Measurements from ENCODE around the gene DIAPH2.

Gene DIAPH2

DNA sequence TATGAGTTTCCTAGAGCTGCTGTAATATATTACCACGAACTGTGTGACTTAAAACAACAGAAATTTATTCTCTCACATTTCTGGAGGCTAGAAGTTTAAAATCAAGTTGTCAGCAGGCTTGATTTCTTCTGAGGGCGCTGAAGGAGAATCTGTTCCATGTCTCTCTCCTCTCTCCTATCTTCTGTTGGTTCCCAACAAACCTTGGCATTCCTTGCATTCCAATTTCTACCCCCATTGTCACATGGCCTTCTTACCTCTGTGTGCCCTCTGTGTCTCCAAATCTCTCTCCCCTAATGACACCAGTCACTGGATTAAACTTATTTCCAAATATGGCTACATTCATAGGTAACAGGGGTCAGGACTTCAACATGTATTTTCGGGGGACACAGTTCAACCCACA, 871.7 kb downstream of the DIAPH2 start:
- DNase-seq (ENCODE audit: low read depth, low spot score) = no peak

GRCh38 chrX:97563531-97564133, 879.0 kb downstream of the DIAPH2 start:
- peak; percentile 0 for DNase-seq (ENCODE audit: low read depth, low spot score)

DNA sequence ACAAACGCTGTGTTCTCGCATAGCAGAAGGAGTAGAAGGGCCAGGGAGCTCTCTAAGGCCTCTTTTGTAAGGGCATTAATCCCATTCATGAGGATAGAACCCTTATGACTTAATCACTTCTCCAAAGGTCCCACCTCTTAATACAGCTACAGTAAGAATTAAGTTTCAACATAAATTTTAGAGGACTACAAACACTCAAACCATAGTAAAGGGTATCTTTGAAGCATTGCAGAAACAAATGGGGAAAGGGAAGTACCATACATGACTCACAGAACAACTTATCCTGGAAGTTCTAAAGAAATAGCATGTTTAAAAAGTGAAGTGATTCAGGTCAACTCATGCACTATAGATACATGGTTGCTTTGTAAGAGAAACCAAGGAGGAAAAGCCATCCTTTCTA, 879.9 kb downstream of the DIAPH2 start:
- DNase-seq (ENCODE audit: low read depth, low spot score) = no peak

DNA sequence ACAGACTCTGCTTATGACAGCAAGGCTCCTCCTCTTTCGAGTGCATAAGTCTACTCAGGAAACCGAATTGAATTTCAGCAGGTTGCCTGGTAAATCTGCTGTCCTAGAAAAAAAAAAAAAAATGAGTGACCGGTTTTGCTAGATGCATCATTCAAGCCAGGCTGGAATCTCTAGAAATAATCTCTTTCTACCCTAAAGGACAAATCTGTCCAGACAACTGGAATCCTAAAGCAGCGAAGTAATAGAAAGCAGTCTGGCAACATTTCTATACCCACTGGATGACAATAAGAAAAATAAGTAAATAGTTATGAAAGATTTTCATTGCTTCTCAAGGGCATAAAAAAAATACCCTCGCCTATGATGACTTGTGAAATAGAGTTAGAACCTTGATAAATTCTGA, 902.5 kb downstream of the DIAPH2 start:
- no peak for DNase-seq (ENCODE audit: low read depth, low spot score)

DNA sequence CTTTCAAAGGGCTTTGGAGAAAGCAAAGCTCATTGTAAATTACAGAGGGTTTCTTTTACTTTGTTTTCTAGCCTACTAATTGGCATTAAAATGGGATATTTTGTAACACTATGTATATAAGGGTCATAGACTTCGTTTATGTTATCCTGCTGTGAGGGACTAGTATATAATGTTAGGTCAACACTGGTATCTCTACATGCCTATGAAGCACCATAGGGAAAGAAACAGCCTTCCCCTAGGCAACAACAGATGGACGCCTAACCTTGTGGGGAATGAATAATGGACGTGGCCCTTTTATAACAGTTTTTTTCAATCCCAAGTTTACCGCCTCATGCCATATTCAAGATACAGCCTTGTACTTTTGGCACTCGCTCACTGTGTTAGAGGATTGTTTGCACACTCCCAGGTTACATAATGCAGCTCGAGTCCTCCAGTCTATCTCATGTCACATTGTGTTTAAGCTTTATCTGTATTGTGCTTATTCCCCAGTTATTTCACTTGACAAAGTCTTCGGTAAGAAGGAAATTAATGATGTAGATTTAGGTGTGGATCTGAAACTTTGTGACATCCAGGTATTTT, 910.1 kb downstream of the DIAPH2 start:
- no peak for DNase-seq (ENCODE audit: low read depth, low spot score)

GRCh38 chrX:97597954-97598353, 913.3 kb downstream of the DIAPH2 start:
- no peak for DNase-seq (ENCODE audit: low read depth, low spot score)

DNA sequence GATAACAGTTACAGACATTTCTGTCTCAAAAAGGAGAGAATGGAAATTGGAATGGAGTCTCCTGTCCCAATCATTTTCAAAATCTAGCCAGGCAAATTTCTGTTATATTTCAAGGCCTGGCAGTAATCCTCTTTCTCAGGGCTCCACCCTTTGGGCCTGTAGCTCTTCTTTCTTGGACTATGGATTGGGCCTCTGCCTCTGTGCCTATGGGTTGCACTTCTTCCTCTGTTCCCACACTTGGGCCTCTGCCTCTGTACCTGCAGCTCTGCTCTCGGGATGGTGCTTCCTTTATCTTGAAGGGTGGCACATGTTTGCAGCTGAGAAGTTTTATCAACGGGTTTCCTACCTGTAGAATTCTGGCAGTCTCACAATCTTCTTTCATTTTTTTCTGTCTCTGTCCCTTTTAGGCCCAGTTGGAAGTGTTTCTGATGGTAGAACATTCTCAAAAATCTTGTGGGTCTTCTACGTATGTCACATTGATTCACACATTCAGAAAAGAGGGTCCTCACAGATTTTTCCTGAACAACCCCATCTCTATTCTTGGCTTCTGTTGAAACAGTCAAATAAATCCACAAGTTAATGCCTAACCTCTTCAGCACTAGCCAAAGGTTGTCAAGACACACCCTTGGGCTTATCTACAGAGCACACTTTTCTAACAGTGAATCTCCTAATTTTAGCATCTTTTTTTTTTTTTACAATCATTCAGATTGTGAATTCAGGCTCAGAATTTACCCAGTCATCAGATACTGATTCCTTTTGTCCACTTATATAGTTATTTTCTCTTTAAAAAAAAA, 918.0 kb downstream of the DIAPH2 start:
- DNase-seq (ENCODE audit: low read depth, low spot score) = no peak

DNA sequence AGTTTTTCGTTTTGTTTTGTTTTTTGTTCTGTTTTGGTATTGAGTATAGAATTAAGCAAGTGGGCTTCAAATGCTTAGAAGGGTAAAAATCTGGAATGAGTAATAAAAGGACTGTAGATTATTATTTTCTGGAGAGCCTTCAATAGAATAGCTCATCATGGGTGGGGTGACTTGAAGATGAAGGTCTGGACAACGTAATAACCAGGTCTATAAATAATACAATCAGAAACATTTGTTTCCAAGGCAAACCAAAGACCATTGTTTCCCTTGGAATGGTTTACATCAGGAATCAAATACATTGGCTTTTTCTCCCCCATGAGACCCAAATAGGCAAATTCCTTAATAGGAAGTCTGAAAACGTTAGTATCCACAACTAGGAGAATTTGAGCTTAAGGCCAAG, 920.6 kb downstream of the DIAPH2 start:
- no peak for DNase-seq (ENCODE audit: low read depth, low spot score)

DNA sequence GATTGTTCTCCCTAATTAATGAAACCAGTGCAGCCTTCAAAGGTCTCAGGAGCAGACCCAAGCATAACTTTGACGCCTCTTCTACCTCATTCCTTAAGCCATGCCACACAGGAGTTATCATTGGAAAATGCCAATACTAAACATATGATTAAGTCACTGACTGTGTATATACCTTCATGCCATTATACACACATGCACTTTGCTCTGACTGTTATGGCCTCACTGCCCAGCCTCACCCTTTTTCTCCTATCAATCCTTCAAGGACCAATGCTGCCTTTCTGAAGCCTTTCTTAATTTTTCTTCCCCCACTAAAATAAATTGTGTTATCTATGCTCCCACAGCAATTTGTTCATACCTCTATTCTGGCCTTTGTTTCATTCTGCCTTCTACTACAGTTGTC, 924.7 kb downstream of the DIAPH2 start:
- DNase-seq (ENCODE audit: low read depth, low spot score) = no peak

- no peak for DNase-seq (ENCODE audit: low read depth, low spot score)
Measured at GRCh38 chrX:97609938-97610337, 925.3 kb downstream of the DIAPH2 start.

DNA sequence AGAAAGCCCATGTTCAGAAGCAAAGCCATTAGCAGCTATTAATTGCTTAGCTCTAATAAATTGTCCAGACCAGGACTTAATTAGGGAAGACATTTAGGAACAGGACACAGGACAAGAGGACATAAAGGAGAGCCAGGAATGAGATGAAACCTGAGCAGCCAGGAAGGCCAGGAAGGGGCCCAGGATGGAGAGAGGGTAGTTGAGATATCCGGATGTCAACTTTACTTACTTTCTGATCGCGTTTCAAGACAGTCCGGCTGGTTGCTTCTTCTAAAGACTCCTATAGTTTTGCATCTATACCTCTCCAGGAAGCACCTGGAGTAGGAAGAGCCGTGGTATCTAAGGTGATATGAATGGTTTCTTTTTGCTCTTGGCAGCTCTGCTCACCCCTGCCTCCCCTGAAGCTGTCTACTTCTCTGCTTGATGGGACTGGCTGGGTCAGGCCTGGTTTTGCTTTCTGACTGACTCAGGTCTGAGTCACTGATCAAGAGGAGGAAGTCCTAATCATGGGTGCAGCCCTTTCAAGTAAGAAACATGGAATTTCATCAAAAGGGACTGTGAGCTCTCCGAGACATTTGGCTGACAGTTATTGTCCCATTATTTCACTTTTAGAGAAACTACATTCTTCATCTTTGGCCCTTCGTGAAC, 932.4 kb downstream of the DIAPH2 start:
- DNase-seq (ENCODE audit: low read depth, low spot score) = no peak

DNA sequence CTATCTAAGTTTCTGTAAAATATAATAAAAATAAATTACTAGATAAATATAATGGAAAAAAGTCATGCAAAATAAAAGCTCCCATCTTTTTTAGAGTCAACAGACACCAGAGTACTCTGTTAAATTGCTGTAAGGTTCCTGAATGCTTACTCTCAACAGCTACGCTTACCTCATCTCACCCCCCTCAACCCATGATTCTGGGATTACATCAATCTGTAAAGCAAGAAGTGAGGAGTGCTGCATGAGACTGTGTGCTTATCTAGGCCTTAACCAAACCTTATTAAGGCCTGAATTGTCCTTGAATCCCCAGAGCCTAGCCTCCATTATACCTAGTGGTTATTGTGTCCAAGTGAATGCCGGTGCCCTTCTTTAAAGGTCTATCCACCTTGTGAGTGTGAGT, 934.9 kb downstream of the DIAPH2 start:
- DNase-seq (ENCODE audit: low read depth, low spot score) = no peak

DNA sequence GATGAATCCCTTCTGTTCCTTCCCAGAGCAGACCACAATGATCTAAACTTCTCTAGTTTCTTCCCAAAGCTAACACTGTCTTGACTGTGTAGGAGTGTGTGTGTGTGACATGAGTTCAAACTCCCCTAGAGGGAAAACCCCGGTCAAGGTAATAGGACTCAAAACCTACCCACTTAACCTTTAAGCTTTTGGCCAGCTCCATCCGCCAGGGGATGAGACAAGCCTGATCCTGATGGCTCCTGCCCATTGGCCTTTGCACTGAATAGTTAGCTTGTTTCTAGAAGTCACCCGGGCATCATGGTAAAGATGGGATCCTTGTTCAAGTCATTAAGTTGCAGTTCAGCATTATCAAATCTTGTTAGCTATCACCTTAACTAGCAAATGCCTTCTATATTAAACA, 937.5 kb downstream of the DIAPH2 start:
- DNase-seq (ENCODE audit: low read depth, low spot score) = no peak

GRCh38 chrX:97628326-97628725, 943.7 kb downstream of the DIAPH2 start:
- no peak for DNase-seq (ENCODE audit: low read depth, low spot score)

DNA sequence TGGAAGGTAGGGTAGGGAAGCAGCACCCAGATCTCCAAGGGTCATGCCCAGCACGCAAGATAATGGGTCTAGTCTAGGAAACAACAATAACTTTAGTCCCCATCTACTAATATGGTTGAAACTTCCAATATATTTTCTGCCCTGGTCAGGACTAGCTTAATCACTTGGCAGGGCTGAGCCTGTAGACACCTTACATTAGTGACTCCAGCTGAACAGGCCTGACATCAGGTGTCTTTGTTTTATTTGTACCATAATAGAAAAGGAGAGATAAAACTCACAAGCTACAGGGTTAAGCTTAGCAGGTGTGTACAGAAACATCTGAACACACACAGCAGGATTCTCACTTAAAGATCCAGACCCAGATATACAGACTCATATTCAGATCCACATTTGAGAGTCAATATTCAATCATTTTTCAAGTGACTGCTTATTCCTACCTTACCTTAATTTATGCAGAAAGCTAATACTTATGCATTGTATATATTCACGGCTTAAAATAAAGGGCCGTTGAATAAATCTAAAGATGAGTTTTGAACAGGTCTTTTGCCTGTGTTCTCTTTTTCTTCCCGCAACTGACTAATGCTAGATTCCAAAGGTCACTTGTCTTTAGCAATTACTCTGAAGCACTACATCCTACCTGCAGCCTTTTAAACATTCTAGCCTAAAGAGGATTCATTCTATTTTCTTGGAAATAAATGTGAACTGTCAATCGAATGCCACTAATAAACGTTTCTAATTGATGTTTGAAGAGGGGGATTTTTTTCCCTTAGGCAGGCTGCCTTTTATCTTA, 944.4 kb downstream of the DIAPH2 start:
- no peak for DNase-seq (ENCODE audit: low read depth, low spot score)

GRCh38 chrX:97629597-97629985, 944.9 kb downstream of the DIAPH2 start:
- no peak for DNase-seq (ENCODE audit: low read depth, low spot score)

DNA sequence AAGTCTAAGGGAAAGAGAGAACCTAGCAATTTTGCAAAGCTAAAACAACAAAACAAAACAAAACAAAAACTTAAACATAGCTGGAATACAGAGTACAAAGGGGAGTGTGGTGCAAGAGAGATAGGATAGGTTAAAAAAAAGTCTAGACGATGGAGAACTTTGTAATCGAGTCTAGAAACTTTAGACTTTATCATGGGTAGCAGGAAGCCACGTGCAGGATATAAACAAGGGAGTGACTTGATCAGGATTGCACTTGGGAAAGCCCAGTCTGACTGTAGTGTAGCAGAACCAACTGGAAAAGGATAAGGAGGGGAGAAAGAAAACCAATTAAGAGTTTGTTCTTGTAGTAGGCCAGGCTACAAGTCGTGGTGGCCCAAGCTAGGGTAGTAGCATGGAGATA, 949.2 kb downstream of the DIAPH2 start:
- DNase-seq (ENCODE audit: low read depth, low spot score) = no peak

DNA sequence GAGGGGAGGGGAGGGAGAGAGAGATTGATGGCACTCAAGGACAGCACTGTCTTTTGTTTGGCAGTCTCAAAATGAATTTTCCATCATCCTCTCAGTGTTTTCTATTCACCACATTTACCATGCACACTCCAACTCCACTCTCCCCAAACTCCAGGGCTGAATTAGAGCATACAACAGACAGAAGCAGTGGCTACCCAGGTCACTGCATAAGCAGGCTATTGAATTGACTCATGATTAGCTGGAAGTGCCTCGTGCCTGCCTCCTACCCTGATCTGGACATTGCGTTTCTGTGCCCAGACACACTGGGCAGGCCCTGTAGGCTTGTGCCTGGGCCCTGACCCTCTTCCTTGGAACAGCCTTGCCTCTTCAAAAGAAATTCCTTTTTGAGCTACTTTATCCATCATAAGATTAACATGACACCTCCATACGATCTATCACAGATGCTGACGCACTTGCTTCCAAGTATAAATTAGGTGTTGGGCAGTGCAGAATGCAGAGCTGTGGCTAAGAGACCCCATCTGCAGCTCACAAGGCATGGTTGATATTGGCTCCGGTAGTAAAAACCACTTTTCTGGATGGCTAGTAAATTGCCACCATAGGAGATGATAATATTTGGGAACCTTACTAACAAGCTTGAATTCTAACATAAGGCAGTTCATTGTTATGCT, 952.0 kb downstream of the DIAPH2 start:
- no peak for DNase-seq (ENCODE audit: low read depth, low spot score)

GRCh38 chrX:97637289-97637688, 952.6 kb downstream of the DIAPH2 start:
- no peak for DNase-seq (ENCODE audit: low read depth, low spot score)

DNA sequence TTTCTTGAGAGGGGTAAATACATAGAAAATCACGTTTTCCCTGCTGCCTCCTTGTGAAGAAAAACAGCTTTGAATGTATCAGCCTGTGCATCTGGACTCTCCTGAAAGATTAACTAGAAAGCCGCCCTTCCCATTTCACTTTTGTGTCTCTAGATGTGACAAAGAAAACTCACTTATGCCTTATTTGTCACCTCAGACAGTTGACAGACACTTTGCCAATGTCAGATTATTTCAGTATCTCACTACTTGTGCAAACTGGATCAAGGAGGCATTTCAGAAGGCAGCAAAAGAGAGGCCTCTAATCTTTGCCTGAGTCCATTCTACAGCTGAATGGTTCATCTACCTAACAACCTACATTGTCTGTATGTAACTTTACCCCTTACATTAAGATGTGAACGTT, 954.0 kb downstream of the DIAPH2 start:
- DNase-seq (ENCODE audit: low read depth, low spot score) = no peak

- DNase-seq (ENCODE audit: low read depth, low spot score) = no peak
Measured at GRCh38 chrX:97639526-97639925, 954.9 kb downstream of the DIAPH2 start.

All from activated naive CD8-positive, alpha-beta T cell treated with anti-CD3 and anti-CD28 coated beads, Interleukin-2, amount 50 U/mL, for 16 hours (primary cell).